ENCODE measurements around the gene DNAH11. TPM values are rescaled to one million over a fixed set of nuclear protein-coding genes. Genes with fewer than 3 reads are reported as not detected.
"Not testable (repeated sequence)": the region's sequence is repeated elsewhere in the genome, so short reads cannot be mapped to it uniquely, and the experiment has no call there.

DNAH11 gene
- total and polyA plus RNA-seq, 4 donors, result 1.8 to 24.7 (median 8.1) TPM

DNA sequence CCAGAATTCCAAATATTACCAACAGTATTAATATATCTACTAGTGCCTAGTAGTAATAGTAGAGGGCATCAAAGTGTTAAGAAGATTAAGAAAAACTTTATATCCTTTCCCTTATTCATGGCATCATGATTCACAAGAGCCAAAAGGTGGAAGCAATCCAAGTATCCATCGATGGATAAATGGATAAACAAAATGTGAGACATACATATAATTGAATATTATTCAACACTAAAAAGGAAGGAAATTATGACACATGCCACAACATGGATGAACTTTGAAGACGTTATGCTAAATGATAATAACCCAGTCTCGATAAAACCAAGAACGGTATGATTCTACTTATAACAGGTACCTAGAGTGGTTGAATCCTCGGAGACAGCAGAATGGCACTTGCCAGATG lies 379.8 kb downstream of the DNAH11 start:
- Histone ChIP-seq H3K9me3 (ENCODE audit: control insufficient read depth in 4 of 4, insufficient read depth in 3 of 4, low read length in 3 of 4) (no peaks in the 10 kb centered on the region), H3K9ac (ENCODE audit: insufficient read depth in 1 of 2, low read length in 2 of 2) (no peak overlapping the region), H3K36me3 (ENCODE audit: control insufficient read depth in 4 of 4, insufficient read depth in 4 of 4, low read length in 4 of 4) (no peaks in the 10 kb centered on the region), H3K4me1 (ENCODE audit: control insufficient read depth in 5 of 5, insufficient read depth in 5 of 5, low read length in 5 of 5) (peaks cover 0 to 21% (median 0%) of the 10 kb centered on the region in 5 donors), H3K27ac (ENCODE audit: low read depth in 1 of 2, low read length in 1 of 2) (no peak overlapping the region), H3K27me3 (ENCODE audit: control insufficient read depth in 3 of 3, insufficient read depth in 3 of 3, low read length in 2 of 3) (no peaks in the 10 kb centered on the region), H3K4me3 (no peak overlapping the region)
- TF ChIP-seq, protein P1, sequence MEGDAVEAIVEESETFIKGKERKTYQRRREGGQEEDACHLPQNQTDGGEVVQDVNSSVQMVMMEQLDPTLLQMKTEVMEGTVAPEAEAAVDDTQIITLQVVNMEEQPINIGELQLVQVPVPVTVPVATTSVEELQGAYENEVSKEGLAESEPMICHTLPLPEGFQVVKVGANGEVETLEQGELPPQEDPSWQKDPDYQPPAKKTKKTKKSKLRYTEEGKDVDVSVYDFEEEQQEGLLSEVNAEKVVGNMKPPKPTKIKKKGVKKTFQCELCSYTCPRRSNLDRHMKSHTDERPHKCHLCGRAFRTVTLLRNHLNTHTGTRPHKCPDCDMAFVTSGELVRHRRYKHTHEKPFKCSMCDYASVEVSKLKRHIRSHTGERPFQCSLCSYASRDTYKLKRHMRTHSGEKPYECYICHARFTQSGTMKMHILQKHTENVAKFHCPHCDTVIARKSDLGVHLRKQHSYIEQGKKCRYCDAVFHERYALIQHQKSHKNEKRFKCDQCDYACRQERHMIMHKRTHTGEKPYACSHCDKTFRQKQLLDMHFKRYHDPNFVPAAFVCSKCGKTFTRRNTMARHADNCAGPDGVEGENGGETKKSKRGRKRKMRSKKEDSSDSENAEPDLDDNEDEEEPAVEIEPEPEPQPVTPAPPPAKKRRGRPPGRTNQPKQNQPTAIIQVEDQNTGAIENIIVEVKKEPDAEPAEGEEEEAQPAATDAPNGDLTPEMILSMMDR (IDR thresholded peaks at IDR 0.05; ENCODE audit: control extremely low read depth, extremely low read depth), result no peak
- 59 to 81% methylated on average over 5 of the region's 5 CpGs for WGBS, 2 donors
- DNase-seq (no peak), ATAC-seq (ENCODE audit: insufficient read depth, low FRiP score) (no peak)

DNA sequence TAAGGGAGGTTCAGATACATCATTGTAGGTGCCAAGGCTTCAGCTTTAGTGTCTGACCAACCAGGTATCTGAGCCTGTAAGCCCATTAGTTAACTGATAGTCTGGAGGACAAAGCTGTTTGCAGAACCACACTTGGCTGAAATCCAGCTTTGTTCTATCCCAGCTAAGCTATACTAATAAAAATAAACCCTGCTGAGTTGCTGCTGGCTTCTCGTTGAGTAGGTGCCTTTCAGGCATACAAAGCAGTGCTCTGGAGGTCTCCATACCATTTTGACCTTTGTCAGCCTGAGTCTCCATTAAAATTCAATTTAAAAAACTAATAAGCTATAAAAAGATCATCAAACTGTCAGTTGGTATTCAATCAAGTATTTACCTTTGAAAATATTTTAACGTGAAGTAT lies 380.8 kb downstream of the DNAH11 start:
- WGBS, 2 donors, result 60 to 69% methylated on average over 2 of the region's 2 CpGs
- Histone ChIP-seq H3K4me1 (ENCODE audit: control insufficient read depth in 5 of 5, insufficient read depth in 5 of 5, low read length in 5 of 5) (peaks cover 0 to 18% (median 0%) of the 10 kb centered on the region in 5 donors), H3K27me3 (ENCODE audit: control insufficient read depth in 3 of 3, insufficient read depth in 3 of 3, low read length in 2 of 3) (no peaks in the 10 kb centered on the region), H3K9me3 (ENCODE audit: control insufficient read depth in 4 of 4, insufficient read depth in 3 of 4, low read length in 3 of 4) (no peaks in the 10 kb centered on the region), H3K4me3 (no peak overlapping the region), H3K36me3 (ENCODE audit: control insufficient read depth in 4 of 4, insufficient read depth in 4 of 4, low read length in 4 of 4) (no peaks in the 10 kb centered on the region), H3K9ac (ENCODE audit: insufficient read depth in 1 of 2, low read length in 2 of 2) (no peak overlapping the region), H3K27ac (ENCODE audit: low read depth in 1 of 2, low read length in 1 of 2) (no peak overlapping the region)
- peak in 2 of 3 donors; percentile 43 to 64 for DNase-seq
- ATAC-seq (ENCODE audit: insufficient read depth, low FRiP score), result no peak
- TF ChIP-seq, protein P1 (IDR thresholded peaks at IDR 0.05; ENCODE audit: control extremely low read depth, extremely low read depth), result no peak

DNA sequence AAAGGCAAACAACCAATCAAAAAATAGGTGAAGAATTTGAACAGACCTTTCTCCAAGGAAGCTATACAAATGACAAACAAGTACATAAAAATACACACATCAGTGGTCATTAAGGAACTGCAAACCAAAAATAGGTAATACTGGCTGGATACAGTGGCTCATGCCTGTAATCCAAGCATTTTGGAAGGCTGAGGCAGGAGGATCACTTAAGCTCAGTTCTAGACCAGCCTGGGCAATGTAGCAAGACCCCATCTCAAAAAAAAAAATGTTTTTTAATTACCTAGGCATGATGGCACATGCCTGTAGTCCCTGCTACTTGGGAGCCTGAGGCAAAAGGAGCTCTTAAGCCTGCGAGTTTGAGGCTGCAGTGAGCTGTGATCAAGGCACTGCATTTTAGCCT lies 383.6 kb downstream of the DNAH11 start:
- H3K27ac ChIP-seq (ENCODE audit: low read depth in 1 of 2, low read length in 1 of 2), result no peak overlapping the region
- H3K36me3 ChIP-seq (ENCODE audit: control insufficient read depth in 4 of 4, insufficient read depth in 4 of 4, low read length in 4 of 4), result no peaks in the 10 kb centered on the region
- 97 to 100% methylated on average over 1 of the region's 1 CpG for WGBS, 2 donors
- TF ChIP-seq, protein P1 (IDR thresholded peaks at IDR 0.05; ENCODE audit: control extremely low read depth, extremely low read depth), result no peak
- DNase-seq, result no peak
- no peaks in the 10 kb centered on the region for H3K9me3 ChIP-seq (ENCODE audit: control insufficient read depth in 4 of 4, insufficient read depth in 3 of 4, low read length in 3 of 4)
- H3K27me3 ChIP-seq (ENCODE audit: control insufficient read depth in 3 of 3, insufficient read depth in 3 of 3, low read length in 2 of 3), result no peaks in the 10 kb centered on the region
- no peak overlapping the region for H3K9ac ChIP-seq (ENCODE audit: insufficient read depth in 1 of 2, low read length in 2 of 2)
- peaks cover 0 to 9% (median 0%) of the 10 kb centered on the region in 5 donors for H3K4me1 ChIP-seq (ENCODE audit: control insufficient read depth in 5 of 5, insufficient read depth in 5 of 5, low read length in 5 of 5)
- ATAC-seq (ENCODE audit: insufficient read depth, low FRiP score), result no peak
- H3K4me3 ChIP-seq, result no peak overlapping the region

DNA sequence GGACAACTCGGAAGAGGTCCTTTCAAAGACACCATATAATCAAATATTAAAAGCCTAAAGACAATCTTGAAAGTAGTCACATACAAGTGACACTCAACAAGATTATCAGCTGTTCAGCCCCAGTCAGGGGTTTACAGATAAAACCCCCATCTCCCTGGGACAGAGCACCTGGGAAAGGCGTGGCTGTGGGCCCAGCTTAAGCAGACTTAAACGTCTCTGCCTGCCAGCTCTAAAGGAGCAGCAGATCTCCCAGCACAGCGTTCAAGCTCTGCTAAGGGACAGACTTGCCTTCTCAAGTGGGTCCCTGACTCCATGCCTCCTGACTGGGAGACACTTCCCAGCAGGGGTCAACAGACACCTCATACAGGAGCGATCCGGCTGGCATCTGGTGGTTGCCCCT lies 384.9 kb downstream of the DNAH11 start:
- DNase-seq (no peak), ATAC-seq (ENCODE audit: insufficient read depth, low FRiP score) (no peak)
- TF ChIP-seq, protein P1 (IDR thresholded peaks at IDR 0.05; ENCODE audit: control extremely low read depth, extremely low read depth), result no peak
- 82 to 85% methylated on average over 6 of the region's 6 CpGs for WGBS, 2 donors
- H3K27me3 ChIP-seq (ENCODE audit: control insufficient read depth in 3 of 3, insufficient read depth in 3 of 3, low read length in 2 of 3), result no peaks in the 10 kb centered on the region
- no peak overlapping the region for H3K9ac ChIP-seq (ENCODE audit: insufficient read depth in 1 of 2, low read length in 2 of 2)
- H3K9me3 ChIP-seq (ENCODE audit: control insufficient read depth in 4 of 4, insufficient read depth in 3 of 4, low read length in 3 of 4), result no peaks in the 10 kb centered on the region
- peaks cover 0 to 5% (median 0%) of the 10 kb centered on the region in 5 donors for H3K4me1 ChIP-seq (ENCODE audit: control insufficient read depth in 5 of 5, insufficient read depth in 5 of 5, low read length in 5 of 5)
- no peaks in the 10 kb centered on the region for H3K36me3 ChIP-seq (ENCODE audit: control insufficient read depth in 4 of 4, insufficient read depth in 4 of 4, low read length in 4 of 4)
- no peak overlapping the region for H3K4me3 ChIP-seq
- H3K27ac ChIP-seq (ENCODE audit: low read depth in 1 of 2, low read length in 1 of 2), result no peak overlapping the region

DNA sequence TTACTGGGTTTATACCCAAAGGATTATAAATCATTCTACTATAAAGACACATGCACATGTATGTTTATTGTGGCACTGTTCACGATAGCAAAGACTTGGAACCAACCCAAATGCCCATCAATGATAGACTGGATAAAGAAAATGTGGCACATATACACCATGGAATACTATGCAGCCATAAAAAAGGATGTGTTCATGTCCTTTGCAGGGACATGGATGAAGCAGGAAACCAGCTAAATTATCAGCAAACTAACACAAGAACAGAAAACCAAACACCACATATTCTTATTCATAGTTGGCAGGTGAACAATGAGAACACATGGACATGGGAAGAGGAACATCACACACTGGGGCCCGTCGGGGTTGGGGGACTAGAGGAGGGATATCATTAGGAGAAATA lies 390.5 kb downstream of the DNAH11 start:
- ATAC-seq (ENCODE audit: insufficient read depth, low FRiP score); H3K27me3 ChIP-seq (ENCODE audit: control insufficient read depth in 3 of 3, insufficient read depth in 3 of 3, low read length in 2 of 3); H3K4me1 ChIP-seq (ENCODE audit: control insufficient read depth in 5 of 5, insufficient read depth in 5 of 5, low read length in 5 of 5); DNase-seq; H3K4me3 ChIP-seq; H3K9me3 ChIP-seq (ENCODE audit: control insufficient read depth in 4 of 4, insufficient read depth in 3 of 4, low read length in 3 of 4); H3K9ac ChIP-seq (ENCODE audit: insufficient read depth in 1 of 2, low read length in 2 of 2); H3K27ac ChIP-seq (ENCODE audit: low read depth in 1 of 2, low read length in 1 of 2): not testable (repeated sequence)
- WGBS, 2 donors, result 91 to 92% methylated on average over 3 of the region's 3 CpGs
- H3K36me3 ChIP-seq (ENCODE audit: control insufficient read depth in 4 of 4, insufficient read depth in 4 of 4, low read length in 4 of 4), result peaks cover 0 to 13% (median 1%) of the 10 kb centered on the region in 4 donors

Measured in lung (tissue), 12 donors.